Measurements from ENCODE around the gene RPLP2.

The RPLP2 gene

DNA sequence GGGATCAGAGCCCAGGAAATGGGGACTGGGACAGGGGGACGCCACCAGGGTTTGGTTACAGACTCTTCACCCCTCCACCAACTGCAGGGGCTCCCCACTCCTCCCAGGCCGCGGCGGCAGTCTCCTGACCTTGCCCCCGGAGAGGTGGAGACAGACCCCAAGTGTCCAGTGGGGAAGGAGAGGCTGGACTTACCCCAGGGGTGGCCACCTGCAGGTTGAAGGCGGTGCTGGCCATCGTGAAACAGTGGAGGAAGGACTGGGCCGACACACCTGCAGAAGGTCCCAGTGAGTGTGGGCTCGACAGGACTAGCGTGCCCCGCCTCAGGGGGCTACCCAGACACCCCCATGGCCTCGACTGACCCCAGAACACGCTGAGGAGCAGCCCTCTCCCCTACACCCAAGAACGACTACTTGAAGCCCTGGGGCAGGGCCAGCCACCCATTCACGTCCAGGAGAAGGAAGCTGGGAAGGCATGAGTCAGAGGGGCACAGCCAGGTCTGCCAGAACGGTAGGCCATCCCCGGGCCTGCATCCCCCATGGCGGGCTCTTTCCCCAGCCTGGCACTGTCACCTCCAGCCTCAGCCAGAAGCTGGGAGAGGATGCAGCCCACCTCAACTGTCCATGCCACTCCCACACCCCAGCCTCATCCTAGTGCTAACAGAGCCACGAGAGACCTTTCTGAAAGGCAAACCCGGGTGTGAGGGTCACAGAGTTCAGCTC is 34.7 kb upstream of the RPLP2 start:
- no peak for DNase-seq

DNA sequence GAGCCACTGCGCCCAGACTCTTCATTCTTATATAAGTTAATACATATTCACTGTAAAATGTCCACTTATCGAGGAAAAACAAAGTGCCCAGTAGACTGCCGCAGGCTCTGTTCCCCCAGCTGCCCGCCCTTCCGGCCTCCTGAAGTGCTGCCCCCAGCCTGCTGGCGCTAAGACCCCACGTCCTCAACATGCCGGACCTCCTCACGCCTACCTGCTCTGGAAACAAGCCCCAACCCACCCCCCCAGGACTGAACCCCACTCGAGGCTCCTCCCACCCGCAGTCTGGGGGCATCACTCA is 33.6 kb upstream of the RPLP2 start:
- no peak for DNase-seq

DNA sequence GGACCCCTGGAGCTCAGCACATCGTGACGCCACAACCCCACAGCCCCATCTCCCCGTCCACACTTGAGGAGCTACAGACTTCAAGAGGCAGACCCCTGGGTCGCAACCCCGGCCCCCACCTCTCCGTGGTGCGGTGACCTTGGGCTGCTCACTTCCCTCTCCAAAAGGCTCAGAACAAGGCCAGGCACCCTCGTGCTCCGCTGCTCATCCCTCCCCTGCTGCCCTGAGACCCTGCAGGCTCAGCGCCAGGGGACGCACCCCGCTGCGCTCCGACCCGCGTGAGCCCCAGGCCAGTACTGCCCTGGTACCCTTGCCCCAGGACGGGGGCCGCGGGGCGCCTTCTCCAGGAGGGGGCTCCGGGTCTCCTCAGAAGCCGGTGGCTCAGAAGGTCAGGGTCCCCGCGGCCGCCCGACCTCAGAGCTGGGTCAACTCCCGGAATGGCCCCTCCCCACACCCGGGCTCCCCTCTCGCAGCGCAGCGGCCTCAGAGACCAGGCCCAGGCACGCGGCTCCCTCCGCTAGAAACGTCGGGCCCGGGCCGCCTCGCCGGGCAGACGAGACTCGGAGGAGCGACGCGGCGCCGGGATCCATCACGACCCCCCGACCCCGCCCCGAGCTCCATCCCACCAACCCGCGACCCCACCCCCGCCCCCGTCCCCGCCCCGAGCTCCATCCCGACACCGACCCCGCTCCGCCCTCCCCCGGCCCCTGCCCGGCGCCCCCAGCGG is 33.0 kb upstream of the RPLP2 start:
- DNase-seq, result peak; percentile 59

DNA sequence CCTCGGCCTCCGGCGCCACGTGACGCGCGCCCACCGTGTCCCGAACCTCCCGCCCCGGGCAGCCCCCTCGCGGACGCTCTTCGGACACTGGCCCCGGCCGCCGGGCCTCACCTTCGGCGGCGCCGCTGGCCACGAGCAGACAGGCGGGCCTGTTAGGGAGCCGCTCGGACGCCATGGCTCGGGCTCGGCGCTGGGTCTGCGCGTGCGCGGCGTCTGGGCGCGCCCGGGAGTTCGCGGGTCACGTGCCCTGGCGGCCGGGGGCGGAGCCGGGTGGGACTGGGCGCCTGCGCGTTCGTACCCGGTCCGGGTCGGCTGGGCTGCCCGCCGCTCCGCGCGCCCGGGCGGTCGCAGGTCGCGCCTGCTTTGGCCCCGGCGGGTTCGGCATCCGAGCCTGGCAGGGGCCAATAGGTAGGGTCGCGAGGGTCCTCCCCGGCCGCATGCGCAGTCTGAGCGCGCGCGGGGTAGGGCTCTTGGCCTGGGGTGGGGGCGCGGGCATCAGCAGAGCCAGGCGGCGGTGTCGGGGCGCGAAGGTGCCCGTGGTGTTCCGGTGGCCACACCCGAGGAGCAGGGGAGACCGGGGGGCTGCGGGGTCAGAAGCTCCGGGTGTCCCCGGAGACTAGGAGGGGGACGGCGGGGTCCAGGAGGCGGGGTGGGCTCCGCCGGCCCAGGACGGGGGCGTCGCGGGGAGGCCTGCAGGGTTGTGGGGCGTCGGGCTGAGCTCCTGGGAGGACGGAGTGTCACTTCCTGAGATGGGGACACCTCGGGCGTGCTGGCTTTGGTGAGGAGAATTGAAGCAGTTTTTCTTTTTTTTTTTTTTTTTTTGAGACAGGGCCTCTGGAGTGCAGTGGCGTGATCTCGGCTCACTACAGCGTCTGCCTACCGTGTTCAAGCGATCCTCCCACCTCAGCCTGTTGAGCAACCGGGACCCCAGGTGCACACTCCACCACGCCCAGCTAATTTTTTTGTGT is 32.2 kb upstream of the RPLP2 start, which contains the start of gene GATD1:
GATD1 (minus strand) TSS at position 200 of the 968 bp plus-strand sequence; CDS start at position 175, 25 bp downstream.
- DNase-seq, result peak; percentile 99

DNA sequence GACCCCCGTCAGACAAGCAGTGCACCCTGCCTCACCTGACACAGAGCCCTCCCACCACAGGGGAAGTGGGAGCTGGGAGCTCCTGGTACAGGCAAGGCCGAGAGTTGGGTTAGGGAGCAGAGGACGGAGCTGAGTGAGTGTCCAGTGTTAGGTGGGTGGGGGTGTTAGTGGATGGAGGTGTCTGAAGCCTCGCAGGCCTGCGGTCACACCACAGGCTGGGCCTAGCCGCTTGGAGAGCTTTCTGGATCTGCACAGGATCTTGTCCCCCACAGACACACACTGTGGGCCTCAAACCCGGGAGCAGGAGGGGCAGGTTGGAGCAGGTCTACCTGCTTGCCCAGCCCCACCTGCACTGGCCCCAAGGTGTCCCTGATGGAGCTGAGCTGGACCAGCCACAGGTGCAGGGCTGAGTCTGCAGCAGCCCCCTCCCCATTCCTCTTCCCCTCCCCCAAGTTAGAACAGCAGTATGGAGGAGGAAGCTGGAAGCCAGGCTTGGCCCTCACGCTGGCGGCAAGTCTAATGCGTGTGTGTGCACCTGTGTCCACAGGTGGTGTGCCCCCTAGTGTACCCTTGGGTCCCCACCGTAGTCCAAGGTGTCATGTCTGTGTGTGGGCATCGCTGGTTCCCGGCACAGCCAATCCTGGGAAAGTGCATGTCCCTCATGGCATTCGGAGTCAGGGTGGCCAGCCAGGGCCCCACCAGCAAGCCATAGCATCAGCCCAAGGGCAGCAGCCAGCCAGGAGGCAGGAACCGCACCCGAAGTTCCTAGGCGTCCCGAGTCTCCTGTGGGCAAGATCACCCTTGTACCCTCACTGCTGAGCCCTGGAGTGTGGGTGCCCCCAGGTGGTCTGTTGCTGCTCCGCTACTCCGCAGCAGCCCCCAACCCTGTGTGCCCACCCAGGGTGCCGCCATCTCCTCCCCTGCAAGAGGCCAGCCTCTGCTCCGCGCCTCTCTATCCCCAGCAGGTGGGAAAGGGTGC is 30.5 kb upstream of the RPLP2 start:
- no peak for DNase-seq

DNA sequence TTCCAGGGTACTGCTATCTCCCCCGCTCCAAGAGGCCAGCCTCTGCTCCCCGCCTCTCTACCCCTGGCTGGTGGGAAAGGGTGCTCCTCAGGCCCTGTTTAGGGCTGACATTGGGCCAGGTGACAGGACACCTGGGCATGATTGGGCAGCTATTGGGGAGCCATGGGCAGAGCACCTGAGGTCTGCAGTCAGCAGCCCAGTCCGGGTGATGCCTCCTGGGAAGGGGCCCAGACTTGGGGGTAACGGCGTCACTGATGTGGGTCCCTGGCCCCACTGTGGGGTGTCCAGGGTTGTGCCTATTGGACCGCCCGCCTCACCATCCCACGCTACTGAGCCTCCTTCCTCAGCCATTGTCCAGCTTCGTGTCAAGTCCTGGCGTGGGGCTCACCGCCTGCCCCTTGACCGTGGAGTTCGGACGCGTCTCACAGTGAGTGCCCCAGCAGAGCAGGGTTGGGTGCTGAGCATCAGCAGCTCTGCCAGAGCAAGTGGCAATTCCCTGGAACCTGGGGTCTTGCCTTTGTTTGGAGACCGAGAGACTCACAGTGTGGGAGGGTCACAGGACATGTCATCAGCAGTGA is 29.7 kb upstream of the RPLP2 start:
- no peak for DNase-seq

DNA sequence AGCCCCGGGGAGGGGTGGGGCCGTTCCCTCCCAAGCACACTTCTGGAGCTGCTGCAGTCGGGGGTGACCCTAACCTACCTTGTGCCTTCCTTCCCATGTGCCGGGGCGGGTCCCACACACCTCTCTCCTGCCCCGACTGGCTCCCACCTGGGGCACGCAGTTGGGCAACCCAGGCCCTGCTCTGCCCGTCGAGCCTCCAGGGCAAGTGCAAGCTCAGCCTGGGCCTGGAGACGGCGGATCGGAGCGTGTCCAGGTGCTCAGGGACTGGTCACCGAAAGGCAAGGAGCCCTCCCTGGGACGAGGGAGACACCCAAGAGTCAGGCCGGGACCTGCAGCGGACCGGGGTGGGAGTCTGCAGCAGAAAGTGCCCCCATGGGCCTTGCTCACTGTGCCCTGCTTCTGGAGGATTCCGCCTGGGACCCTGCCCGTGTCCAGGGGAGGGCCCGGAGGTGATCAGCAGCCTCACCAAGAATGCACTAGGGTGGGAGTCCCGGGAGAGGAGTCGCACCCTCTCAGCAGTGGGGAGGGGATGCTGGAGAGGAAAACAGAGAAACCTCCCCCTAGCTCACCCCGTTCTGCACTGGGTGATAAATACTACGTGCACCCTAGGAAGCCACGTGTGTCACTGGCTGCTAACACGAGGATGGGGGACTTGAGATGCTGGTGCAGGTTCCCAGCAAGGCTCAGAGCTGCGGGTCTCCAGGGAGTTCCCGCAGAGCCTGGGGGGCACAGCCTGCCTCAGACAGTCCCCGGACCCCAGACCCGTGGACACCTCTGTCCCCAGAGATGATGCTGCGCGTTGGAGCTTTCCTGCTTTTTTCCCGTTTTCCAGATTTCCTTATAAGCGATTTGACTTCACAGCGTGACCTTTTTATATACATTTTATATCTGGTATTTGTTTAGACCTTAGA is 27.2 kb upstream of the RPLP2 start:
- no peak for DNase-seq

DNA sequence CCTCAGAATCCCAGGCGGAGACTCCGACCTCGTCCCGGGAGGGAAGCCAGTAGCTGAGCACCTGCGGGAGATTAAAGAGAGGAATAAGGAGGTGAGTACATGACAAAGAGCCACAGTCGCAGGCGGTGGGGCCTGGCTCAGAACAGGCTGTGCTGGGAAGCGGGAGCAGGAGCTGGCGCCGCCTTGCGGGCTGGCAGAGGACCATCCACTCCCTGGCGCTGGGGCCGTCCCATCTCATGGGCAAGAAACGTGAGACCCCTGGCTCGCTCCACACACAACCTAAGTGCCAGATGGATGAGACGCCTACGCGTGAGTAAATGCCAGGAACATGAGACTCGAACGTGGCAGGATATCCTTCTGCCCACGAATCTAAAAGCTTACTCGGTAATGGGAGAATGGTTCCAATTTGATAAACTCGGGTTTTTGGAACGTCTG is 26.2 kb upstream of the RPLP2 start:
- DNase-seq, result no peak

DNA sequence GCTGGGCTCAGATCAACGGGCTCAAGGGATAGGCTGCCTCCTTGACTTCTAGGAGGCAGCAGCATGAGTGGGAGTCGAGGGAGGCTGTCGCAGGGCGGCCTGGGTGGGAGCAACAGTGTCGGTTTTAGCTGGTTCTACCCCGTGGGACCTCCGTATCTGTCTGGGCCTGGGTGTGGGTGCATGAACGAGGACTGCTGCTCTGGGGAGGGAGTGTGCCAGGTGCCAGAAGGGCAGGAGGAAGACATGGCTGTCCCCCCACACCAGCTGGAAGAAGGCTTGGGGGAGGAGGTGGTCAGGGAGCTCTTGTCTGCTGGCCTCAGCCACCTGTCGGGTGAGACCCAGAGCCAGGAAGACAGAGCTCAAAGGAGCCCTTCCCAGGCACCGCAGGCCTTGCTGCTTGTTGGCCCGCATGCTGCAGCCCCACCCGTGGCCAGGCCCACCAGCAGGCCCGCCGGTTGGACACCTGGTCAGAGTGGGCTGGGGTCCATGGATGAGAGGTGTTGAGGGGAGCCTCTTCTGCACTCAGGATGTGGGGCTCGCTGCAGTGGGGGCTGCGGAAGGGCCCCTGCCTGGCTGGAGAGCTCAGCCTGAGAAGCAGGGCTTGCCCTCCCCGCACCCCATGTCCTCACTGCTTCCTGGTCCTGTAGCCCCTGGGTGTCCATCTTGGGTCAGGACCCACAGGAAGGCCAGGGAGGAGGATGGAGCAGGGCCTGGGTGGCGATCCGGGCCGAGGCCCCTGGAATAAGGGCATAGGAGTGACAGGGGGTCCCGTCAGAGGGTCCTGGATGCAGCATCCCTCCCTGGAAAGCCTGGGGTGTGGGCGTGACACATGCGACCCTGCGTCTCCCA is 23.3 kb upstream of the RPLP2 start:
- DNase-seq, result no peak

DNA sequence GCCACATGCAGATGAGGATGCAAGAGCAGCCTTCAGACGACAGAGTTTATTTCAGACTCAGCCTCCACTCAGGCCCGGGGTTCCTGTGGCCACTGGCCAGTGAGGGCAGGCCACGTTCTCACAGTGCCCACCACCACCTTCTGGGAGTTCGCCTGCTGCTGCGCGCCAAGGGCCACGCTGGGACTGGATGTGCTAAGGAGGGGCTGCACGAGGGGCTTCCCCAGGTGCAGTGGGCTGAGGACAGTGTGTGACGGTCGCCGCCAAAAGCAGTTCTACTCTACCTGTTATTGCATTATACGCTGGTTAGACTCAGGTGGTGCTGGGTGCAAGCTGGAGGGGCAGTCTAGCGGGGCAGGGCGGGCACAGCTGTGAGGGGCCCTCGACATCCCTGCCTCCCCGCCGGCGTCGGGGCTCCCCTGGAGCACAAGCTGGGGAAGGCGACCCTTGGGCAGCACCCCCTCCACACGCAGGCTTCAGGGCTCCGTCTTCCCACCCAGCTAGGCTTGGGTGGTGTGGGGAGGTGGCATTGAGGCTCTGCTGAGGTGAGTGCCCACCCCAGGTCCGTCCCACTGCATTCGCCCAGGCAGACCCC is 22.6 kb upstream of the RPLP2 start:
- no peak for DNase-seq

DNA sequence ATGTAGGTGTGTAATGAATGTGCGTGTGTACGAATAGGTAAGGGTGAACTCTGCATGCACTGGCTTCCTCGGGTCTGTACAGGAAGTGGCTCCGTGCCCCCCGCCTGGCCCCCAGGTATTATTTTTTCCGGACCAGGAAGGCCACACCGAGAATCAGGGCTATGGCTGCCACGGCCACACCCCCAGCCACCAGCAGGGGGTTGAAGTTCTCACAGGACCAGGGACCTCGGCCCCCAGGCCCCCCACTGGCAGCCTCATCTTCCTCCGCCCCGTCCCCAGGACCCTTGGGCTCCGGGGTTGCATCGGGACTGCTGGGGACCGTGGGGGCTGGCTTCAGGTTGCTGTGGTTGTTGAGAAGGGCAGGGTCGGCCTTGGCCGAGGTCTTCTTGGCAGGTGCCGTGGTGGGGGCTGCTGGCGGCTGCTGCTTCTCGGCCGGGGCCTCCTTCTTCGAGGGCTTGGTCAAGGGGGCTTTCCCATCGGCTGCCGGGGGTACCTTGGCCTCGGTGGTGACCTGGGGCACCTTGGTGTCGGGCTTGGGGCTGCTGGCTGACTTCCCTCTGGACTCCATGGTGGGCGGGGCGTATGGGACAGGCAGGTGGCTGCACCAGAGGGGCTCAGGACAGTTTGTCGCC is 21.6 kb upstream of the RPLP2 start:
- DNase-seq, result no peak

DNA sequence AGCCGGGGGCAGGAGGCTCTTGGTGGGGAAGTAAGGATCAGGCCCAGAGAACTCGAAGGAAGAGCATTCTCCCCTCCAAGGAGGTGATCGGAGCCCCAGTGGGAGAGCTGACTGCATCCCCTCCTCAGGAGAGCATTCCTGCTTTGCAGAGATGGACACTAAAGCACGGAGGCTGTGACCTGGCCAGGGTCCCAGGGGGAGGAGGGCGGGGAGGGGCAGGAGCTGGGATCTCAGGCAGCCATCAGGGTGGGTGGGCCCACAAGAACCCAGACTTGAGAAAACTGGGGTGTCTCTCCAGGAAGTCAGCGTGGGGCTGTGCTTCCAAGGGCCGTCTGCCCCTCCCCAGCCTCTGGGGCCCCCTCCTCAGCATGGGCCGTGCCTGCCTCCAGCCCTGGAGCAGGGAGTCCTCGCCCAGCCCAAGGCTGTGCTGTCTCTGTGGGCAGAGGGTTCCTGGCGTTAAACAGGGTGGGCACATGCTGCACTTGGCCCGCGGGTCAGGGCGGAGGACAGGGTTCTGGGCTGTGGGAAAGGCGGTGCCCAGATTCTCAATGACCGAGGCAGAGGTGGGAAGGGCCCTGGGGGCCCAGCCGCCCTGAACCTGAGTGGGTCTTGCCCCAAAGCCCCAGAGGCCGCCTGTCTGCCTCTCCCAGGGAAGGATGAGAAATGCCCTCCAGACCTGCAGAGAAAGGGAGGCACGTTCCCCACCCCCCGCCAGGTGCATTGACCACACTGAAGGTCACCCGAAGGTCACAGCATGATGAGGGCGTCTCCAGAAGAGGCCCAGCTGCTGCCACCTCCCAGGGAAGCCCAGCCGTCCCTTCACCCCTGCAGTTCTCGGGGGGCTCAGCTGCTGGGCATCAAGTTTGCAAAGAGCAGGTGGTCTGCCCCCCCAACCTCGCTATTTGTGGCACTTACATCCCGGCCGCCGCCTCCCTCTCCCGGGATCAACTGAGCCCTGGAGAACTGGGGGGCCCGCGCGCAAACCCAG is 20.5 kb upstream of the RPLP2 start:
- no peak for DNase-seq

DNA sequence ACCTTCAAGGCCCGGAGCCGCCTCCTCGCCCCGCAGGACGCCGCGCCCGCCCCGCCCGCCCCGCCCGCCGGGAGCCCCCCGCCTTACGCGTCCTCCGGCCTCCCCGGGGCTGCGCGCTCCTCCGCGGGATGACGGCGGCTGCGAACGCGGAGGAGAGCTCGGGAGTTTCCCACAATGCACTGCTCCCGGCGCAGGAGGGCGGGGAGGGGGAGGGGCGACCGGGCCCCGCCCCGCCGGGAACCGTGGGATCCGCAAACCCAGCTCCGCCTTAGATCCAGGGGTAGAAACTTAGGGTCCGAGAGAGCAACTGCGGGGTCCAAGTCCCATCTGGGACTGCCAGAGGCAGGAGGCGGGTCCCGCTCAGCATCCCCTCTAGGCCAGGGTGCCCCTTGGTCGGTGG is 19.8 kb upstream of the RPLP2 start, which contains the start of gene CEND1:
CEND1 (minus strand) TSS at position 148 of the 400 bp plus-strand sequence. CDS start 1,514 bp downstream, outside the sequence.
- peak; percentile 57 for DNase-seq

DNA sequence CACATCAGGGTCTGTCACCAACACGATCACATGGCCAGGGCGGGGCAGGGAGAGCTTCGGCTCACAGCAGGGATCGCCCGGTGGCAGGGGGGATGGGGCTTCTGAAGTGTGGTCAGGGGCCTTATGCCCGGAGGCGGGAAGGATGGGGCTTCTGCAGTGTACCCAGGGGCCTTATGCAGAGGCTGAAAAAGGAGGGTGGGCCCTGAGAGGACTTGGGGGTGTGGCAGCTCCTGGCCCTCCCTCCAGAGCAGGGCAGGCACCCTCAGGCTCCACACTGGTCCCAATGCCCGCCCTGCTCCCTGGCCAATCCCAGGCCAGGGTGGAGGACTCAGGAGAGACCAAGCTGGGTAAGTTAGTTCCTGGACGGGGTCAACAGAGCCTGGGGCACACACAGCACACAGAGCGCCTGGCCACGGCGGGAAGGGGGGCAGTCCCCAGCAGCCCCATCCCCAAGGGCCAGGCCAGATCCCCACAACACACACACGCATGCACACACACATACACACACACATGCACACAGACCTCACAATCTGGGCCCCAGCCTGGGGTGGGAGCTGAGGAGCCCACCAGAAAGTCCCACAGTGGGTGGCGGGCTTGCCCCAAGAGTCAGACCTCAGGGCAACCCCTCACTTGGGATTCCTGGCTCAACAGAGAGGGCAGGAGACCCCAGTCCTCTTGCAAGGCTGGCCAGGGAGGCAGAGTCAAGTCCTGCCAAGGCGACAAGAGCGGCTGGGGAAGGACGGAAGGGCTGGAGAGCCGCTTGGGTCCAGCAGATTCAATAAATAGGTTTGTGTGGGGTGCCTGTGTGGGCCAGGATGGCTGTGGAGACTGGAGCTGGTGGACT is 18.8 kb upstream of the RPLP2 start:
- DNase-seq, result no peak

DNA sequence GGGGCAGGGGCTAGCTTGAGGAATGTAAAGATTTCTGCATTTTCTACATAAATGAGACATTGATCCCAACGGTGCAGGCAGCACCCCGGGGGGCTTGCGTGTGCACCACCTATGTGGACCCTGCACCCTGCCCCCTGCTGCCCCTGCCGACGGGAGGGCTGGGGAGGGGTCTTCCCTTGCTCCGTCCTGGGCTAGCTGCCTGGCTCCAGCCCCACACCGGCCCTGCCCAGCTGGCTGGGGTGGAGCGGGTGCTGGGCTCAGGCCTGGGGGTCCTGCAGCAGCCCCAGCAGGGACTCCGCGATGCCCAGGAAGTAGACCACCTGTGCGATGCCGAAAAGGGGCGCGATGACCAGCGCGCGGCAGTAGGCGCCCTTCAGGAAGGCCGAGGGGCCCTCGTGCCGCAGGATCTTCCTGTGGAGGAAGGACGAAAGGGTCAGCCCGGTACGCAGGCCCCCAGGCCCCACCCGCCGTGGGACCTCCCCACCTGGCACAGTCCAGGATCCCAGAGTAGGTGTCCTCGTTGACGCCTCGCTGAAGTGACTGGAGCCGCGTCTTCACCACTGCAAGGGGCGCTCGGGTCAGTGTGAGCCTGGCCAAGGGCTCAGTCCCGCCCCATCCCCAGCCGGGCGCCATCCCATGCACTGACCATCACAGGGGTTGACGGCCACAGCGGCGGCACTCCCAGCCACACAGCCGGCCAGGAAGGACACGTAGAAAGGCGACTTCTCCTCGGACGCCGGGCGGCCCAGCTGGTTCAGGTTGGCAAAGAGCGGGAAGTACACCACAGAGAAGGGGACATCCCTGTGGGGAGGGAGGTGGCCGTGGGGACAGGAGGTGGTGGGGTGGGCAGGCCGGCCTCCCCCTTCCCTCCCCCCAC is 17.9 kb upstream of the RPLP2 start:
- DNase-seq, result no peak

DNA sequence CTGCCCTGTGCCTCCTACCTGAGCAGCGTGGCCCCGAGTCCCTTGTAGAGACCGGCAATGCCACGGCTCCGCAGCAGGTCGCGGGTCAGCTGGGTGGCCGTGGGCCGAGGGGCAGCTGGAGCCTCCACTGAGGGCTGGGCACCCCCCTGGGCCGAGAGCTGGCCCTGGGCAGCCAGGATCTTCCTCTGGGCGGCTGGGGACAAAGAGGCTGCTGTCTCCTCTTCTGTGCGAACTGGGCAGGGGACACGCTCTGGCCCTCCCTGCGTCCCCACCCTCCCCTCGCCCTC is 17.3 kb upstream of the RPLP2 start:
- DNase-seq, result no peak
